Transverse colon (tissue), 4 donors: ENCODE data around the gene PCDHGA3.

Experiments
- POLR2A ChIP-seq: fragments of 450-650 bp; IDR thresholded peaks from one replicate; pipeline ENCODE4 v1.6.1; 2016; ENCODE audit warnings: antibody characterized with exemption, mild to moderate bottlenecking, moderate library complexity
- POLR2AphosphoS5 ChIP-seq, 3 donors: sonication (generic); formaldehyde crosslinking; IDR thresholded peaks; one replicate each; pipeline ENCODE4 v1.6.1; 2016; ENCODE audit warnings: antibody characterized with exemption in 3 of 3
- TF ChIP-seq, protein P1 (sequence below), 5 experiments: fragments of 200-600 bp in 3 of 5; fragments of 450-650 bp in 2 of 5; sonication (generic) in 3 of 5; IDR thresholded peaks; 1 replicate in 2 of 5; 2 replicates in 3 of 5; pipeline ENCODE4 v1.5.1; 2016 to 2017; ENCODE audit warnings: antibody characterized with exemption in 5 of 5, inconsistent platforms in 3 of 5, mild to moderate bottlenecking in 2 of 5, moderate library complexity in 1 of 5

DNA sequence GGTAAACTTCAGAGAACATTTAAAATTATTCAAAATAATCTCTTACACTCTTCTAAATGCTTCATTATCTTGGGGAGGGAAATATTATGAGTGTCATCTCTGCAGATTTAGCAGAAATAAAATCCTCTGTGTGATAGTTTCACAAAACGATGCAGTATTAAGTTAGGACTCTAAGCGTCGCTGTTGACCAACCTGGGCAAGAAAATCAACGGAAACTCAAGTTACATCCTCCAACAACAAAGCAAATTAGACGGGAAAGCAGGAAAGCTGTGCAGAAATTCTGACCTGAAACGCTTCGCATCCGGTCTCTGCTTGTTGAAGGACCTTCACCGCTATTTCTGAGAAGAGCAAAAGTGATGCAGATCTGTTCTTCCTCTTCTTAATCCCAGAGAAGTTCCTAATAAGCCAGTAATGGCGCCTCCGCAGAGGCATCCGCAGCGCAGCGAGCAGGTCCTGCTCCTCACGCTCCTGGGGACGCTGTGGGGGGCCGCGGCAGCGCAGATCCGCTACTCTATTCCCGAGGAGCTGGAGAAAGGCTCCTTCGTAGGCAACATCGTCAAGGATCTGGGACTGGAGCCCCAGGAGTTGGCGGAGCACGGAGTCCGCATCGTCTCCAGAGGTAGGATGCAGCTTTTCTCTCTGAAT lies 30.2 kb downstream of the PCDHGA3 start, which contains the start of gene PCDHGA6:
- TF ChIP-seq, protein P1, sequence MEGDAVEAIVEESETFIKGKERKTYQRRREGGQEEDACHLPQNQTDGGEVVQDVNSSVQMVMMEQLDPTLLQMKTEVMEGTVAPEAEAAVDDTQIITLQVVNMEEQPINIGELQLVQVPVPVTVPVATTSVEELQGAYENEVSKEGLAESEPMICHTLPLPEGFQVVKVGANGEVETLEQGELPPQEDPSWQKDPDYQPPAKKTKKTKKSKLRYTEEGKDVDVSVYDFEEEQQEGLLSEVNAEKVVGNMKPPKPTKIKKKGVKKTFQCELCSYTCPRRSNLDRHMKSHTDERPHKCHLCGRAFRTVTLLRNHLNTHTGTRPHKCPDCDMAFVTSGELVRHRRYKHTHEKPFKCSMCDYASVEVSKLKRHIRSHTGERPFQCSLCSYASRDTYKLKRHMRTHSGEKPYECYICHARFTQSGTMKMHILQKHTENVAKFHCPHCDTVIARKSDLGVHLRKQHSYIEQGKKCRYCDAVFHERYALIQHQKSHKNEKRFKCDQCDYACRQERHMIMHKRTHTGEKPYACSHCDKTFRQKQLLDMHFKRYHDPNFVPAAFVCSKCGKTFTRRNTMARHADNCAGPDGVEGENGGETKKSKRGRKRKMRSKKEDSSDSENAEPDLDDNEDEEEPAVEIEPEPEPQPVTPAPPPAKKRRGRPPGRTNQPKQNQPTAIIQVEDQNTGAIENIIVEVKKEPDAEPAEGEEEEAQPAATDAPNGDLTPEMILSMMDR (IDR thresholded peaks at IDR 0.05) = no peak
- TF ChIP-seq POLR2A (no peak), POLR2AphosphoS5 (IDR thresholded peaks at IDR 0.05) (no peak)
